Activated T-cell treated with anti-CD3 and anti-CD28 coated beads for 4 hours (primary cell): ENCODE measurements around the gene PLCB2.

Source experiments
- DNase-seq: peaks from one replicate; pipeline ENCODE4 v3.0.0-alpha.2; 2020

Gene PLCB2

DNA sequence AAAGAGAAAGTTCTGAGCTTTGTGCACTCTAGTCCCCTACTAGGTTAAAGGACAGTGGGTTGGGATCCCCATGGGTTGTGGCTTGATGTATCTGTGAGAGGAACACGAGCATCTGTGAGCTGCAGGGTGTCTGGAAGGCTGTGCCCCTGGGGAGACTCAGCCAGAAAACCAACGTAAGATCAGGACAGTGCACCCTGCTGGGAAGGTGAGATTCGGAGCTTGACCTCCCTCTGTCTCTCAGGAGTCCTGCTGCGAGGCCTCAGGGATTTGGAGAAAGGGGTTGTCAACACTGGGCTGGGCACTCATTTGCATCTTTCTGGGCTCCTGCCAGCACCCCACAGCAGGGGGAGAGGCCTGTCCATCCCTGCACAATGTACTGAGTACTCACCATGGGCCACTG, 40.1 kb downstream of the PLCB2 start:
- DNase-seq, result no peak

DNA sequence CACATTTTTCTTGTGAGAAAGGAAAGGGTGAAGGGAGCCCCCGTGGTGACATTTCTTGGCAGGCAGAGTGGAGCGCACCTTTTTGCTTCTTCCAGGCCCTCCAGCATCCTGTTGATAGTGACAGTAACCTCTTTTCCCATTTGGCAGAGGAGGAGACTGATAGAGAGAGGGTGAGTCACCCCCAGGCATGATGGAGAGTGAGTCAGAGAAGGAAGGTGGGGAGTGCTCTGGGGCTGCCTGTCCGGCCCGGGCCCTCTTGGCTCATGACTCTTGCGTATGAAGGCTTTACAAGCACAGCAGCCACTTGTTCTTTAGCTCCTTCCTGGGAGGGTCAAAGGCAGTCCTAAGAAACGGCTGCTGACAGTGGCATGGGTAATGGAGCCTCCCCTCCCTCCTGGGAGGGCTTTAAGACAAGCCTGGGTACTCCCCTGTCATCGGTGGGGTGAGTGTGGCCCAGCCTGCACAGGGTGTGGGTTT, 40.9 kb downstream of the PLCB2 start:
- DNase-seq, result no peak

DNA sequence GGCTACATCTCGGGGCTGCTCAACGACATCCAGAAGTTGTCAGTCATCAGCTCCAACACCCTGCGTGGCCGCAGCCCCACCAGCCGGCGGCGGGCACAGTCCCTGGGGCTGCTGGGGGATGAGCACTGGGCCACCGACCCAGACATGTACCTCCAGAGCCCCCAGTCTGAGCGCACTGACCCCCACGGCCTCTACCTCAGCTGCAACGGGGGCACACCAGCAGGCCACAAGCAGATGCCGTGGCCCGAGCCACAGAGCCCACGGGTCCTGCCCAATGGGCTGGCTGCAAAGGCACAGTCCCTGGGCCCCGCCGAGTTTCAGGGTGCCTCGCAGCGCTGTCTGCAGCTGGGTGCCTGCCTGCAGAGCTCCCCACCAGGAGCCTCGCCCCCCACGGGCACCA, 41.9 kb downstream of the PLCB2 start:
- no peak for DNase-seq

DNA sequence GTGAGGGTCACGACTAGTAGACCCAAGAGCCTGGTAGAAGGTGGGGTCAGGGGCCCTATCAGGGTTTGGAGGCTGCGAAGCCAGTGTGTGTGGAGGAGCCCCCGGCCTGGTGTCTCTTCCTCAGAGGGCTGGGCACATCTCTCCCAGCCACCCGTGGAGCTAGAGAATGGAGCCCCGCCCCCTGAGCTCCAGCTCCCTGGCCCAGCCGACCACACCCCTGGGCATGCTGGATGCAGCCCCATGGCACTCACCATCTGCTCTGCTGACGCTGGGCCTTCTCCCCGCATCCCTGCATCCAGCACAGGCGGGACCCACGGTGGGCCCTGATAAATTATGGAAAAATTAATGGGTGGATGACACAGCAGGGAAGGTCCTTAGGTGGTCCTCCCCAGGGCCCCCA, 42.4 kb downstream of the PLCB2 start:
- DNase-seq, result no peak

DNA sequence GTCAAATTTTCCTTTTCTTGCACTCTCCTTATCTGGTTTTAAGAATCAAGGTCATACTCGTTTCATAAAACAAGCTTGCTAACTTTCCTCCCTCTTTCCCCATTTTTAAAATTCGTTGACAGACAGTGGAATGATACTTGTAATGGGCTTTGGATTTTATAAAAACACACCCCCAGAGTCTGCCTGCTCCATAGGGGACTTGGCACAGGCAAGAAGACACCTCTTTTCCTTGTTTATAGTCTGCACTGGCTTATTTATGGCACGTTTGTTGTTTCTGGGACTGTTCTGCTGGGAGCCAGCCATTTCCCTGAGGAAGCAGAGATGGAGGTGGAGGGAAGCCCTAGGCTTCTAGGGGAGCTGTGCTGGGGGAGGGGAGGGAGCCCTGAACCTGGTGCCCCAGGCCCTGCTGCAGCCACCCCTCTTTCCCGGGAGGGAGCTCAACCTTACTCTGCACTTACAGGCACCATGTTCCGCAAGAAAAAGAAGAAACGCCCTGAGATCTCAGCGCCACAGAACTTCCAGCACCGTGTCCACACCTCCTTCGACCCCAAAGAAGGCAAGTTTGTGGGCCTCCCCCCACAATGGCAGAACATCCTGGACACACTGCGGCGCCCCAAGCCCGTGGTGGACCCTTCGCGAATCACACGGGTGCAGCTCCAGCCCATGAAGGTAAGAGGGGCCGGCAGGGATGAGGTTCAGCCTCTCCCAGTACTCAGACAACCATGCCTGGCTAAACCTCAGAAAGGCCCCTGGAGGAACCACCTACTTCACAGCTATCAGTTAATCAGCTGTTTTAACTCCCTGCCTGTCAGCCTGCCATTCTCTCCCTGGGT, 43.2 kb downstream of the PLCB2 start:
- DNase-seq, result no peak

DNA sequence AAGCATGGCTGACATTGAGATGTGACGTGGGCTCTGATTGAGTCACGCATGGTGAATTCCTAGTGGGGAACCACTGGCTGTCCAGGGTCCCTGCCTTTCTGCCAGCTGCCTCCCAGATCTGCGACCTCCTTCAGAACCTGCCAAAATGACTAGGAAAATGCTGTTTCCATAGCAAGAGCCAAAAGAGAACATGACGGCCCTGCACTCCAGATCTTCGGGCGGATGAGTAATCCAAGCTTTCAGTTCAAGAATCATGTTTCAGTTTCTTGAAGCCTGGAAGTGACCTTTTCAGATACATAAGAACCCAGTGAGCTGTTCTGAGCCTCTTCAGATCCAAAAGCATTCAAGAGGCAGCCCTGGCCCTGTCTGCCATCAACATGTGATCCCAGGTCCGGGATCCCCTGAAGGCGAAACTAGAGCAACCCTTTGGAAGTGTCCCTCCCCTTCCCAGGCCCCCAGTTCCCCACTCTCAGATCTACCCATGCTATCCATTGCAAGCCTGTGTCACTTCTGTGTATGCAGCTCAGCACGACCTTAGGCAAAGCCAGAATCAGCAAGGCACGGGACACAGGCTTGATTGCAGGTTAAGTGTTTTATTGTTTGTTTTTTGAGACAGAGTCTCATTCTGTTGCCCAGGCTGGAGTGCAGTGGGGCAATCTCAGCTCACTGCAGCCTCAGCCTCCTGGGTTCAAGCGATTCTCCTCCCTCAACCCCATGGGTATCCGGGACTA, 44.5 kb downstream of the PLCB2 start:
- no peak for DNase-seq

DNA sequence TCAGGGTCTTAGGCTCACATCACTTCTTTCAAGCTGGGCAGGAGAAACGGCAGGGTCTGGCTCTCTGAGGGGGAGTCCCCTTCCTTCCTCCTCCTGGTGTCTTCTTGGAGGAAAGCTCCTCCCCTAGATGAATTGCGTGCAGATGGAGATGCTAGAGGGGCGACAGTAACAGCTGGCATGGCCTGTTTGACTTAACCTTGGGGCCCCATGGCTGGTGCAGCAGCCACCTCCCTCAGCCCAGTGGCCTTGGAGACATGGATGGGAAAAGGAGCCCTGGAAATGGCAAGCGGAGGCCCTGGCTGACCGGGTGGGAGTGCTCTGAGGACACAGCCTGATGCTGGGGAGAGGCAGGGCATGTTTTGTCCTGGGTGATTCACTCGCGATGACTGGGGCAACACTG, 48.7 kb downstream of the PLCB2 start:
- no peak for DNase-seq

DNA sequence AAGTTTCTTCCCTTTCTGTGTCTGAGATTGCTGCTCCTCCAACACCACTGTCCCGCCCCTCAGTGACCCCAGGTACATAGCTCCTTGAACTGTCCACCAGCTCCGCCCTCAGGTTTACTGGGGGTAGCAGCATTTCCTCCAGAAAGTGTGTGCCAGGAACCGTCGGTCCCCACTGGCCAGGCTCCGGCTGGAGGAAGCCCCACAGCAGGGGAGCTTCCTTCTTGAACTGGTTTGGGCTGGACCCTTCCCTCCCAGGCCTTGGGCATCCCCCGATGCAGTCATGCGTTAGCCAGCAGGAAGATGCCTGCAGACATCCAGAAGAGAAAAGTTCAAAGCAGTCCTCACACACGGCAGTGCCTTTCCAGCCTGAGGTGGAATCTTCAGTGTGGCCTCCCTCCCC, 49.2 kb downstream of the PLCB2 start:
- DNase-seq, result no peak

DNA sequence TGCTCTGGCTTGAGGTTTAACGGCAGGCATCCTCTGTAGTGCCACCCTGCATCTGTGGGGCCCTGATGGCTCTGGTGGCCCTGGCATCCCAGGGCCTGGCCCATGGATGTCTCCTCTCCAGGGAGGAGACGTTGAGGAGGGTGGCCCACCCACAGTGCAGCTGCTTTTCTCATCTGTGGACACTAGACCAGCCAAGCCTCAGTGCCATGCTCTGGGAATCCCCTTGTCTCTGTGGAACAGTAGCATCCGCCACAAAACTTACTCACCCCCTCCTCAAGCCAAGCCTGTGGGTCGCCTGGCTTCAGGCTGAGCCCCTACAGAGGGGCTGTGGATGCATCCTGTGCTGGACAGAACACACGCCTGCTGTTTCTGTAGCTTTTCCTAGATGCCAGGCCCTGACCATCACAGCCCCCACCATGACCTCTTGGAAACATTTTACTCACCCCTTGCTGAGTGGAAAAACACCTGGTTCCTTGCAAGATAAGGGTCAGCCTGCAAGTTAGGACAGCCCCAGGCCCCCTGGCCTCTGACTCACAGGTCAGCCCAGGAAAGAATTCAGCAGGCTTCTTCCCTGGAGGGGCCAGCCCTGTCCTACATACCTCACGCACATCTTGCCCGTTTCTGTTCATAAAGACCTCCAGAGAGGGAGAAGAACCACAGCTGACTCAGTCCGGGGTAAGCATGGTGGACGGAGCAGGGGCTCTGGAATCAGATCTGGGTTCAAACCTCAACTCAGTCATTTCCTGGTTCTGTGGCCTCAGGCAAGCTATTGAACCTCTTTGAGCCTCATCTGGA, 49.9 kb downstream of the PLCB2 start:
- no peak for DNase-seq

DNA sequence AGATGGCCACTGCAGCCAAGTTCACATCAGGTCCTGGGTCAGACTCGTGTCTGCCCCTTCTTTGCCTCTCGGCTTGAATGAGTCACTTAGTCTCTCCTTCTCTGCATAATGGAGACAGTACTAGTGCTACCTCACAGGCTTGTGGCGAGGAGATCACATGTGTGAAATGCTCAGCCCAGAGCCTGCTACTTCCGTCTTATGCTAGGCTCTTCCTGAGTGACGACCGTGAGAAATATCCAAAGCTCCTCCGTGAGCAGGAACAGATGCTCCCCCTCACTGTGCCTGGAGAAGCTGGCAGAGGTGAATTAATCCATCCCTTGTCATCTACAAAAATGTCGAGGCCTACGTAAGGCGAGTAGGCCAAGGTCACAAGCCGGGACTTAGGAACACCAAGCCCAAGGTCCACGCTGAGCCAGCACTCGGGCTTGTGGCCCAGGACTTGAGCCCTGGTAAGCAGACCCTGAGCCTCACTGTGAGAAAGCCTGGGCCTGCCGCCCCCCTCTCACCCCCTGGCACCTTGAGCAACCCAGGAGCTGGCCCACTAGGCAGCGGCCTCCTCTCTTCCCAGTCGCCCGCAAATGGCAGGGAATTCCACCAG, 51.0 kb downstream of the PLCB2 start:
- no peak for DNase-seq

DNA sequence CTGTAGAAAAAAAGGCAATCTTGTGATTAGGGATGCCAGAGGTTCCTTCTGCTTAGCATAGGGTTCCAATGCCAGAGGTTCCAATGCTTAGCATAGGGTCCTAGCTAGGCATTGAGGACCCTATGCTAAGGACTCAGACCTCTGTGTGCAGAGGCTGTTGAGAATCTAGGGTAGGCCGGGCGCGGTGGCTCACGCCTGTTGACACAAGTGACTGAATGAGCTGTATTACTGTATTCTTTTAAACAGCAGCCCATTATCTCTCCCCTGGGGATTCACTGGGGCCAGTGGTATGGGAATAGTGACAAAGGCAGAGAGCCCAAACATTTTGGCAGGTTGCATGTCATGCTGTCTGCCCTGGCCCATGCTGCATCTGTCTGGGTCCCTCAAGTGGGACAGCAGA, 52.7 kb downstream of the PLCB2 start:
- DNase-seq, result no peak

DNA sequence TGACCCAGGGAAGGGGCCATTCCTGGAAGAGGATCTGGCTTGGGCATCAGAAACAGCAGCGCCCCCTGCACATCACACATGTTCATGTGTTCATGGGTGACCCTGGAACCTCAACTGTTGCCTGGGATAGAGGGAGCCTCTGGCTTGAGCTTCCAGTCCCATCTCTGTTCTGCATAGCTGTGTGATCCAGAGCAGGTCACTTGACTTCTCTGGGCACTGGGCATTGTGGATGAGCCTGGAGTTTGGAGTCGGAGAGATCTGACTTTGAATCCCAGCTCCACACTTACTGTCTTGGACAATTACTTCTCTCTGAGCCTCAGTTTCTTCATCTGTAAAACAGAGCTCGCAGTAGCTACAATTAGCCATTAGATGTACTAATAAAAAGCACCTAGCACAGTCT, 53.3 kb downstream of the PLCB2 start:
- DNase-seq, result no peak

DNA sequence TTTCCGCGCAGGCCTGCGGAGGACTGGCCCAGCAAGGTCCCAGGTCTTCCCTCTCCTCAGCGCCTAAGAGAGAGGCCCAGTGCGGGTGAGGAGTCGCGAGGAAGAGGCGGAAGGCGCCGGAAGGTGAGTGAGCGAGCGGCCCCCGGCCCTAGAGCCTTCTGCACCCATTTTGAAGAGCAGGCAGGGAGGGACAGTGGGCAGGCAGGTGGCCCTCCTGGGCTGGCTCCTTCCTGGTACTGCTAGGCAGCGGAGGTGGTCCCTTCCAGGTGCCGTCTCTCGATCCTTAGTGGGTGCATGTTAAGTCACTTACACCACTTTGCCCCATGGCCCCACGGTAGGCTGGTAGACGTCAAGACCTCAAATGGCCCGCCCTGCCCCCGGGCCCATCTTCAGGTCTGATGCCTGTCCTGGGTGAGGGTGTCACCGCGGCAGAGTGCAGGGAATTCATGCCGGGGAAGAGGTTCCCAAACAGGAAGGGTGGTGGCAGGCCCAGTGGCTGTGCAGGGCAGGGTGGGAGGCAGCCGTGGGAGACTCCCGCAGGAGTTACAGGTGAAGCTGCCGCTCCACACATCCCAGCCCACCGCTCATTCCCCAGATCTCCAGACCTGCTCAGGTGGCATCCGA, 54.5 kb downstream of the PLCB2 start:
- DNase-seq, result no peak

DNA sequence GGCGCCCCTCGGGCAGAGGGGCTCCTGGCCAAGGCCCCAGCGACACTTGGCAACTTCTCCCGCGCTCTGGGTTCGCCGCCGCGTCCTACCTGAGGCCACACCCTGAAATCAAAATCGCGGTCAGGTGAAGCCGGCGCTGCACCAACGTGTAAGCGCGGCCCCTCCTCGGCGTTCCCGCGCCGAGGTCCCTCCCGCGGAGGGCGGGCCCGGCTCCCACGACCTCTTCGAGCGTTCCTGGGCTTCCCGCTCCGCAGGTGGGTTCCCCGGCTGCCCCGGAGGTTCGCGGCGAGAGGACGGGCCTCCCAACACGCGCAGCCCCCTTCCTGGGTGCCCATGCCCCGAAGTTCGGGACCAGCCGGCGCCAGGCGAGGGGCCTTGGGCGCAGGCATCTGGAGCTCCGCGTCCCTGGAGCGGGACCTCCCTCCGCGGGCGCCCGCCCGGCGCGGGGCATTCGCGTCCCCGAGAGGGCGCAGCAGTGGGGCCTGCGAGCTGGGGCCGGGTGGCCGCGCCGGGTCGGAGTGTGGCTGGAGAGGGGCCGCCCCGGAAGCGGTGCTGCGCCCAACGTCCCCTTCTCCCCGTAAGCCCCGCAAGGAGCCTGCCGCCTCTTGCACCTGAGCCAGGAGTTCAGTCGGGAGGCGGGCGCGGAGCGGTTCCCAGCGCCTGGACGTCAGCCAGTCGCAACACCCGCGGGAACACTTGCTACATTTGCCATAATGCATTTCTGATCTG, 55.1 kb downstream of the PLCB2 start:
- DNase-seq, result no peak

DNA sequence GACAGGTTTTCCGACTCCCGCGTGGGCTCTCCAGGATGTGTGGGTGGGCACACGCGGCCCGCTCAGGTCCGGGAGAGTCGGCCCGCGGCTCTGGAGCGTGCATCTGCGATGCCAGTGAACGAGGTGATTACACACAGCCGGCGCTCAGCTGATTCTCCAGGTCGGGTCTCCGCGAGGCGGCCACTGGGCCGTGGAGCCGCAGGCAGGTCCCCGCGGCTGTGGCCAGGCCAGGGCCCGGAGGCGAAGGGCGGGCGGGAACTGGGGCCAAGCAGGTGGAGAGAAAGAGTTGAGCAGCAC, 55.6 kb downstream of the PLCB2 start:
- no peak for DNase-seq

DNA sequence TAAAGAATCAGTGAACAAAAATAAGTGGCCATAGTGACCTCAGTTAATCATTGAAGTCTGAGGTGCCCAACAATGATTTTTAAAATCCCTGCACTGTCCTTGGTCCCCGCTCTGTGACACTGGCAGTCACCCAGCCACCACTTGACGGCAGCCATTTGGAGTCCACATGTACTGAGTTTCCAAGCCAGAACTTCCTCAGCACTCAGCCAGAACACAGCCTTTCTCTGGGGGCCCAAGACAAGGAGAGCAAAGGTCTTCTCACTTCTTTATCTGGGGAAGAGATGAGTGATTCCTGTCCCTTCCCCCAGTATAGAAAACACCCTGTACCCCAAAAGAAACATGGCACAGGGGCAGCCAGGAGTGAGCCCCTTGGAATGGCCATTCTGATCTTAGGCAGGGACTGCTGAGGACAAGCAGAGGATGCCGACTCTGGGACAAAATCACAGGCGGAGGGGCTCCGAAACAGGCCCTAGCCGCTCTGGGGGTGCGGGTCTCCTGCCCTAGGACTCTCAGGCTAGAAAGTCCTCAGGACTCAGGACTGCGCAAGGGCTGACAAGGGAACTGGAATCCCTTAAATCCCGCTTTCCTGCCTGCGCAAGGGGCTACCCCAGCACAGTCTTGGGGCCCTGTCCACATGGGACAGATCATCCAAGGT, 56.1 kb downstream of the PLCB2 start:
- no peak for DNase-seq

DNA sequence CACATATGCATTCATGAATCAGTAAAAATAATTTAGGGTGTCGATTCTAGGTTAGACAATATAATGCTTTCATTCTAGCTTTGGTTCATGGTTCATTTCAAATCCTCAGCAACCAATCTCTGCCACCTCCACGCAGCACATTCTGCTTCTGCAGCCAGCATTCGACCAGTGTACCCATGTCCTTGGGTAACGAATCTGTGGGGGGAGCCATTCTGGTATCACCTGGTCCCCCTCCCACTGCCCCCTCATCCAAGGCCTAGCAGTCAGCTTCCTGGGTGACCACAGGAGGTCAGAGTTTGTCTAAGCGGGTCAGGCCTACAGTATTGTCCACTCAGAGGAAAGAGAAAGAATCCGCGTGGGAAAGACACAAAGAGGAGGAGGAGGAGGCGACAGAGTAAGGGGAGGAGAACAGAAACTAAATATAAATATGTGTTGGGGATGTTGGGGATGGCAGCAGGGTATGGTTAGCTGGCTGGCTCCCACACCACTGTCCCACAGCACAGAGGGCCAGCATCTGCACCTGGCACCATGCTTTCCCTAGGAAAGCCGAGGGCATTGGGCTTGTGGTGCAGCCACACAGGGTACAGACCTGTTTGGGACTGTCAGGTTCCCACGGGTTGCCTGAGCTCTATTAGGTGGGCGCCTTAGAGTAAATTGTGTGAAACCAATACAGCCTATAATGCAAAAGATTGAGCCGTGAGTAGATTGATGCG, 56.8 kb downstream of the PLCB2 start:
- no peak for DNase-seq

DNA sequence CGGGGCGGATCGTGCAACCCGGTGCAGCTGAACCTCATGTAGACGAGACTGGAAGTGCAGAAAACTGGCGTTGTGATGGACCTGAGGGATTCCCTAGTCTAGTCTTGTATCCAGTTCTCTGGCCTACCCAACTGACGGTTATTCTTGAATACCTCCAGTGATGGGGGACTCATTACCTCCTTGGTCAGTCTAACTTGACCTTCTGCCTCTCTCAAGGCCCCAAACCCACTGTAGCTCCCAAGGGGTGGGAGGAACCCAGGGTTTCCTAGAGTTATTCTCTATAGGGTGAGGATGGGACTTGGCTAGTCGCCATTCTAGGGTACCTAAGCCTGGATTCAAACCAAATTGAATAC, 57.5 kb downstream of the PLCB2 start:
- DNase-seq, result no peak

DNA sequence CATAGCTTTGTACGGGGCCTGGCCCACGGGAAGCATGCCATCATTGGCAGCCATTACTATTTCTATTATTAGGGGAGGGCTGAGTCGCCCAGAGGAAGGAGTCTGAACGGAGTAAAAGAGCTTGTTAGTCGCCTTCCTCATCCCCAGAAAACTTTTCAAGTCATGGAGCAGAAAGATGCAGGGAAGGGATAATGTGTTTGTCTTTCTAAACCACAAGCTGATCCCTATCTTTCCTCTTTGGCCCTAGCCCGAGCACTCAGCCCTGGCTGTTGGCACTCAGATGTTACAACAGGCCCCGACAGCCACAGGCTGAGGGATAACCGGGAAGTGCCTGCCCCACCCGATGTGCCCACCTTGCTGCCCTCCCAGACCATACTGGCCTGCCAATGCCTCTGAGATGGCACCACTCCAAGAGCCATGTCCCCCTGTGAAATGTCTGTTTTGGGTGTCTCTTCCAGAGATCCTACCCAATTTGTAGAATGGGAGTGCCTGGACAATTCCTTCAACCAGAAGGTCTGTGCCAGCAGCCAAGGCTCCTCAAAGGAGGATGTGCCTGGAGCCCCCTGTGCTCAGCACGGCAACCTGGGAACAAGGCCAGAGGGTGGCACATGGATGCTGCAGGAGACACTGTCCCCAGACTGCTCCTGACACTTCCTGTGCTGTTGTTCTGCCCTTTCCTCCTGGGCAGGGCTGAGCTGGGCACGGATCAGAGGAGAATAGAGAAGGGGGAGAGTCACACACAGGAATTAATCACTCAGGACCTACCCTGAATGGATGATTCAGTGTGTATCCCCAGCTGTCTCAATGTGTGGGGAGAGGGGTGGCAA, 58.0 kb downstream of the PLCB2 start:
- DNase-seq, result no peak
